Stimulated activated CD4-positive, alpha-beta T cell treated with anti-CD3 and anti-CD28 coated beads, Interleukin-12 subunit alpha, Interleukin-12 subunit beta, amount 100 ng/mL, for 48 hours (primary cell): Measurements from ENCODE around the gene SLC4A9.
"Not testable (repeated sequence)": the region's sequence is repeated elsewhere in the genome, so short reads cannot be mapped to it uniquely, and the experiment has no call there.

Experiments used
- DNase-seq, 3 donors: peaks; one replicate each; pipeline ENCODE4 v3.0.0-alpha.2; 2020; ENCODE audit warnings: low read depth in 2 of 3, low spot score in 1 of 3

Gene SLC4A9

DNA sequence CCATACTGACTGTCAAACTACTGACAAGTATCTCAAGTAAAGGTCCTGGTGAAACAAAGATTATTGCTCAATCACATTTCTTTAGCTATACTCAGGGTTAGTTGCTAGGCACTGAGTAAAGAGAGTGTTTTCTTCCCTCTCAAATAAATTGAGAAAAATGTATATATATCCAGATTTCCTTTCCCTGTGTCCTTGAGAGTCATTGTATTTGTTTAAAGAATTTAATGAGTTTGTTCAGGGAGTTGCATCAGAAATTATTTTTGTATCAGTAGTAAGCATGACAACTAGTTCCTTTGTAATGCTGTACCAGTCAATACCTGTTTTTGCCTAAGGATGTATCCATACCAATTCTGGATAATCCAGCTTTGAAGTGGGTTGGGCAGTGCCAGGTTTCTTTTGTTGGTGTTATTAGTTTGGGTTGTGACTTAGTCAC, 38.4 kb downstream of the SLC4A9 start:
- no peak for DNase-seq

GRCh38 chr5:140399979-140400729, 40.2 kb downstream of the SLC4A9 start:
- DNase-seq: peak in 1 of 3 donors; percentile 19

DNA sequence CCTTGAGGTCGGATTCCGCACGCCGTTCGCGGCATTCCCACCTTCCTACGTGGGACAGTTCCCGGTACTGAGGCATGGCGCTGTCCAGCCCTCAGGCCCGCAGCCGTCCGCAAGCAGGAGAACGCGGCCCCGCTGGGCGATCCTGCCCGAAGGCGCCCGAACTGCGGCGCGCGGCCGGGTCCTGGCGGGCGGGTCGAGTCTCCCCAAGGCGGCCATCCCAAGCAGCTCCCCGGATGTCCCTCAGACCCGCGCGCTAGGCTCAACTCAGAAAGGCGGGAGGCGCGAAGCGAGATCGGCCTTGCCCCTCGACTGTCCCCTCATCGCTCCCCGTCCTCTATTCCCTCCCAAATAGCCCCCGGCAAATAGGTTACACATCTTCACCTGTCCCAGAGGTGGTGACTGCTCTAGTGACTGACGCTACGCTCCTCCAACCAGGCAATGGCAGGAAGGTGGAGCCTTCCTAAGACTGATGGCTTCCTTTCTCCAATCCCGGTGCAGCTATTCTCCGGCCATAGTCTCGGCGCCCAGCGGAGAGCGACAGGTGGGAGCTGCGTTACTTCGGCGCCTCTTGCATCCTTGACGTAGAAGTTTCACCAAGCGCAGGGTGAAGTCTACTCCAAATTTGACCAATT, 40.9 kb downstream of the SLC4A9 start:
- DNase-seq: peak; percentile 79 to 81 (median 80)

DNA sequence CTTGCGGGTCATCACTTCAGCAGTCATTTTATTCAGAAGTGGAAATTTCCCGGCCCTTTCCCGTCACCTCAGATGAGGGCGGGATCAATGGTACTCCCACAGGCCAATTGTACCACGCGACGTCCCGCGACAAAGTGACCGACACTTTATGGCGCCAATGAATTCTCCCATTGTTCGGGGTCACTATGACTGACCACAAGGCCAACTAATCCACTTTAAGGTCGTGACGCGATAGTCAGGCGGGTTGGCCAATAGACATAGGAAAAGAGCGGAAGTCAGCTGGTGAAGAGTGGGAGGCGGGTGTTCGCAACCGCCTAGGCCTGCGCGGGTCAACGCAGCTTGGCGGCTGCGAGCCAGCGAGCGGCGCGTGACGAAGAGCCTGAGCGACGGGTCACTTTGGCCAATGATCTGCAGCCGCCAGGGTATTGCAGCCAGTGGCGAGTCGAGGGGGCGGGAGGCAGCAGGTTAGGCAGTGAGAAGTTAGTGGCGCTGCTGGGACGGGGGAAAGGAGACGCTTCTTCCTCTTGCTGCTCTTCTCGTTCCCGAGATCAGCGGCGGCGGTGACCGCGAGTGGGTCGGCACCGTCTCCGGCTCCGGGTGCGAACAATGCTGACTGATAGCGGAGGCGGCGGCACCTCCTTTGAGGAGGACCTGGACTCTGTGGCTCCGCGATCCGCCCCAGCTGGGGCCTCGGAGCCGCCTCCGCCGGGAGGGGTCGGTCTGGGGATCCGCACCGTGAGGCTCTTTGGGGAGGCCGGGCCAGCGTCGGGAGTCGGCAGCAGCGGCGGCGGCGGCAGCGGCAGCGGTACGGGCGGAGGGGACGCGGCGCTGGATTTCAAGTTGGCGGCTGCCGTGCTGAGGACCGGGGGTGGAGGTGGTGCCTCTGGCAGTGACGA, 41.6 kb downstream of the SLC4A9 start, which contains the start of gene ANKHD1:
Gene ANKHD1, plus strand, starts transcription at position 472 of the 896 bp plus-strand sequence. Its CDS starts 135 bp downstream, at position 607.
- peak; percentile 95 to 97 (median 96) for DNase-seq

DNA sequence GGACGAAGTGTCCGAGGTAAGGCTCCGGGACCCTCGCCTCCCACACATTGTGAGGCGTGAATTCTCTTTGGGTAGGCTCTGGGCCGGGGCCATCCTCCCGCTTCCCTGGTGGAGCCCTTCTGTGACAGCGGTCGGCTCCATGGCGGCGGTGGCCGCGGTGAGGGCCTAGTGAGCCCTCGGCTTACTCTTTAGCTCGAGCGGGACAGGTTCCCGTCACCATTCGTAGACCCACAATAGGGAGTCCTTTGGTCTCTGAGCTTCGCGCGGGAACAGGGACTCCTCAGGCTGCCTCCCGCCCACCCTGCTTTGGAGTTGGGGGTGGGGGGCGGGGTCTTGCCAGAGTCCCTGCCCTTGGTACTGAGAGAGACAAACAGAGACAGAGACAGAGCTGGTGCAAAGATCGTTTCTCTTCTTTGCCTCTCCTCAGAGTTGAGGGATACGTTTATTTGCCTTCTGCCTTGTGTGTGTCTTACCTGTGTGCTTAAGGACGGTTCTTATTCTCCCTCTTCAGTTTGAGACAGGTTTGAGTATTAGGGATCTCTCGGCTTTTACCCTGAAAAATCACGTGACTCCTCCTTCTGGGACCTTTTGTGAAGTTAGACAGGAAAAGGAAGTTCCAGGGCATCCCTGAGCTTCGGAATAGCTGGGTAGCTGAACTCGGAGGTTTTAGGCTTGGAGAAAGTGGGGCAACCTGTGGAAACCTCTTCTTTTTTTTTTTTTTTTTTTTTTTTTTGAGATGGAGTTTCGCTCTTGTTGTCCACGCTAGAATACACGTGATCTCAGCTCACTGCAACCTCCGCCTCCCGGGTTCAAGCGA, 42.5 kb downstream of the SLC4A9 start:
- peak; percentile 33 to 44 (median 40) for DNase-seq

- DNase-seq: no peak
These were observed 43.6 kb downstream of the SLC4A9 start for GRCh38 chr5:140403613-140404012.

DNA sequence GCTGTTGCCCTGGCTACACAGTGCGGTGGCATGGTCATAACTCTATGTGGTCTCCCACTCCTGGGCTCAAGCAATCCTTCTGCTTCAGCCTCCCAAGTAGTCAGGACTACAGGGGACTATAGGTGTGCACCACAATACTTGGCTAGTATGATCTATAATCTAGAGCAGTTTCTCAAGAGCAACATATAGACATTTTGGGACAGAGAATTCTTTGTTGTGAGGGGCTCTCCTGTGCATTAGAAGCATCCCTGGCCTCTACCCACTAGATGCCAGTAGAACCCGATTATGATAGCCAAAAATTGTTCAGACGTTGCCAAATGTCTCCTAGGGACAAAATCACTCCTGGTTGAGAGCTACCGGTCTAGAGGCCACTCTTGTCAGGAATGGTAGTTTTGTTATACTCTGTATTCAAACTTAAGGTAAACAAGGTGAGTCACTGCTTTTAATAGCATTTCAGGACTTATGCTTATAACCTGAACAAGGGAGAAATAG, 48.8 kb downstream of the SLC4A9 start:
- DNase-seq: no peak

- DNase-seq: no peak
These were observed 53.2 kb downstream of the SLC4A9 start for GRCh38 chr5:140413230-140413629.

GRCh38 chr5:140417235-140417634, 57.2 kb downstream of the SLC4A9 start:
- no peak for DNase-seq

GRCh38 chr5:140418862-140419520, 59.0 kb downstream of the SLC4A9 start:
- DNase-seq: no peak

DNA sequence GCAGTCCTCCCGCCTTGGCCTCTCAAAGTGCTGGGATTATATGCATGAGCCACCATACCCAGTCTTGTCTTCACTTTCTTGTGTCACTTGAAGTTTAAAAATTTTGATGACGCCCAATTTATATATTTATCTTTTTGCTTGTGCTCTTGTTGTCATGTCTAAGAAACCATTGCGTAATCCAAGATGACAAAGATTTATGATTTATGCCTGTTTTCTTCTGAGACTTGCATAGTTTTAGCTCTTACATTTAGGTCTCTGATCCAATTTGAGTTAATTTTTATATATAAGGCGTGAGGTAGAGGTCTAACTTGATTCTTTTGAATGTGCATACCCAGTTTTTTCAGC, 60.2 kb downstream of the SLC4A9 start:
- no peak for DNase-seq

- no peak for DNase-seq
These were observed 60.8 kb downstream of the SLC4A9 start for GRCh38 chr5:140420665-140421361.

DNA sequence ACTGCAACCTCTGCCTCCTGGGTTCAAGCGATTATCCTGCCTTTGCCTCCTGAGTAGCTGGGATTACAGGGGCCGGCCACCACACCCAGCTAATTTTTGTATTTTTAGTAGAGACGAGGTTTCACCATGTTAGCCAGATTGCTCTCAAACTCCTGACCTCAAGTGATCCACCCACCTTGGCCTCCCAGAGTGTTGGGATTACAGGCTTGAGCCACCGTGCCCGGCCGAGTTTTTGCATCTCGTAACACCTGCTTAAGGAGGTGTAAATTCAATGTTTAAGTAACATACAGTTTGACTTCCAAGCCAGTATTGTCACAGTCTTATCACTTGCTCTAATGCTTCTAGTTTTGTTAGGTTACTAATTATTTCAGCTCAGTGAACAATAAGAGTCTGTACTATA, 61.4 kb downstream of the SLC4A9 start:
- not testable (repeated sequence) for DNase-seq

- DNase-seq: no peak
These were observed 63.6 kb downstream of the SLC4A9 start for GRCh38 chr5:140423609-140424008.

DNA sequence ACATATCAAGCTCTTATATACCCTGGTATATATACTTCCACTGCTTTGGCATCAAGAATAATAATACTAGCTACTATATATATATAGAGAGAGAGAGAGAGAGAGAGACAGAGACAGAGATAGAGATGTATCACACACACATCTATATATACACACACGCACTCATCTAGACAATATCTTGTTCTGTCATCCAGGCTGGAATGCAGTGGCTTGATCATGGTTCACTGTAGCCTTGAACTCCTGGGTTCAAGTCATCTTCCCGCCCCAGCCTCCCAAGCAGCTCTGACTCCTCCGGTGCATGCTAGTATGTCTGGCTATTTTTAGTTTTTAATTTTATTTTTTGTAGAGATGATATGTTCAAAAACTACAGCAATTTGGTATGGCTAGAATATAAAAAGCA, 64.1 kb downstream of the SLC4A9 start:
- no peak for DNase-seq
